GM19025 (cell line): Measurements from ENCODE around the gene LRRK1.

ENCODE experiments used
- ATAC-seq: cut with Tn5 transposase; IDR thresholded peaks from one replicate; pipeline ENCODE4 v1.9.1; 2021; ENCODE audit warnings: mild to moderate bottlenecking, low read depth, moderate library complexity; ENCODE audit not compliant: unreplicated experiment

Gene LRRK1

DNA sequence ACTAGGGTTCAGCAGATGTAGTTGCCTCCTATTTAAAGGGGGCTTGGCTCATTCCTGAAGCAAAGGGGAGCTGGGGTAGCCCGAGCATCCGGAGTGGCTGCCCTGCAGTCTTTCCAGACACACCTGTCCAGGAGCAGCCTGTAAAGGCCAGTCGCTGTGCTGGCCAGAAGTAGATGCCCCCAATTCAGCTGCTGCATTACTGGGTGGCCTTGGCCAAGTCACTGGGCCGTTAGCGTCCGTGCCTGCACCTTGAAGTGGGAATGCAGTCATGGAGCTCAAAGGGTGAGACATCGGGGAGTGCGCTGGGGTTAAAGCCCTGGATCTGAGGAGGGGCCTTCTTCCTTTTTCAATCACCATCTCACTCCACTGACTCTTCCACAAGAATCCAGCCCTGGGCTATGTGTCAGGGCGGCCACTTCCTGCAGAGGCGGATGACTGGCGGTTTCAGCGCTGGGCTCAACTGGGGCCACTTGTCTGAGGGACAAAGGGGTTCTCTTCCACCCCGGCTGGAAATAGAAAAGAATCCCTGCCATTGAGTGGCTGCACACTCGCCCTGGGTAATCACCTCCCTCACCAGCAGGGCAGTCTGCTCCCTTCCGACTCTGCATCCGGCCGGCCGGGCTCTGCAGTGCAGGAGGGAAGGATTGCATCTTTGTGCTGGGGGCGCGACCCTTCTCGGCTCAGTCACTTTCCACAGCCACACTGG is 27.7 kb upstream of the LRRK1 start:
- no peak for ATAC-seq

DNA sequence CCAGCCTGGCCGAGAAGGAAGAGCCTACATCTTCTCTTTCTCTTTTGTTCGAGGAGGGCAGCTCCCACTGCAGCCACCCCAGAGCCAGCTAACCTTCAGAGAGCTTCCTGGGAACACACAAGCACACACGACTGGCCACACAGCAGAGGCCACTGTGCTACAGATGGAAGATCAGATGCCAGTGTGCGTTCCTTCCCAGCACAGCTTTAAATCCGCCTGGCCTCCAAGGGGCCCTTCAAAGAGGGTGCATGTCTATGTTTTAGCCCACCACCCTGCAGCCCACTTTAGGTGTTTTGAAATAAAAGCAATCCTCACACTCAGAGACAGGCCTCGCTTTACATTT is 27.2 kb upstream of the LRRK1 start:
- ATAC-seq, result no peak

DNA sequence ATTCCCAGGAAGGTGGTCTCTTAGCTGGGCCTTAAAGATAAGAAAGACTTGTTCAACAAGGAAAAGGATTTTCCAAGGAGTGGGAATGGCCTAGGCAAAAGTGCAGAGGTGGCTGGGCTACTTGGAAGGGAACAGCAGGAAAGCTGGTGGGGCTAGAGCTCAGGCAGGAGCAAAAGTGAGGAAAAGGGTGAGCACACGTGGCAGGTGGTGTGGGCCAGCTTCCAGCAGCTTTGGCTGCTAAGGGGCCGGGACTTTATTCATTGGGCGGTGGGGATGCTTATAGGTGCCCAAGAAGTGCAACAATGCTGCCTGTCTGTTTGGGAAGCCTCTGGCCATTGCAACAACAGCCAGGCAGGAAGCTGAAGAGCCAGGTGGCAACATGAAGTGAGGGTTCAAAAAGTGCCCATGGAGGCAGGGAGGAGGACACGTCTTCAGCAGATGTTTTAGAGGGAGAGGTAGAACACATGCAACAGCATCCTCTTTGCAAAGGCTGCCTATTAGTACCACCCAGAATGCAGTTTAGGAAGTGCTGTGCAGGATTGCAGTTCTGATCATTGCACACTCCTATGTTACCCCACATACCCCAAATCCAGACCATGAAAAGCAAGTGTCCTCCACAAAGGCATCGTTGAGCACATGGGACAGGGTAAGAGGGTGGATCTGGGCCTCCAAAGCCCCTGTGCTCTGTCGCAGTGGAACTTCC is 25.7 kb upstream of the LRRK1 start:
- no peak for ATAC-seq

DNA sequence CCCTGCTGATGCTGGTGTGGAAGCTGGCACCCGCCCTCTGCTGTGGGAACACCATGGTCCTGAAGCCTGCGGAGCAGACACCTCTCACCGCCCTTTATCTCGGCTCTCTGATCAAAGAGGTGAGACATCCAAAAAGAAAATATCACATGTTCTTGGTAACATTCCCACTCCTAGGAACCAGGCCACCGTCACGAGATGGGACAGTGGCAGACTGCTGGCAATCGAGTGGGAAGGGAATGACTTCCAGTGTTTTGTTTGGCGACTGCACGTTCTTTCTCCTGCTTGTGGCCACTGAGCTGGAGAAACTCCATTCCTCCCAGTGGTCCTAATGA is 25.2 kb upstream of the LRRK1 start:
- ATAC-seq, result no peak

DNA sequence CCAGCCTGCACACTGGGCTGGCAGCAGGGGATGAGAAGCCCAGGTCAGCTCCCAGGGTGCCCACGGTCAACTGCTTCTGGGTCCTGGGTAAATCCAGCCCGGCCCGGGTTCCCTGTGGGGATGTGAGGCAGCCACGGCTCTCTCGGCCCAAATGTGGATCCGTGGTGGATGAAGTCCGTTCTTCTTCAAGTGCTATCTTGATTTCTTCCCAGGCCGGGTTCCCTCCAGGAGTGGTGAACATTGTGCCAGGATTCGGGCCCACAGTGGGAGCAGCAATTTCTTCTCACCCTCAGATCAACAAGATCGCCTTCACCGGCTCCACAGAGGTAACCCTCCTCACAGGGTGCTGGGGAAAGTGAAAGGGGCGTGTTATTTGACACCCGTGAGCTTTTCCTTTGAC is 23.4 kb upstream of the LRRK1 start:
- no peak for ATAC-seq

DNA sequence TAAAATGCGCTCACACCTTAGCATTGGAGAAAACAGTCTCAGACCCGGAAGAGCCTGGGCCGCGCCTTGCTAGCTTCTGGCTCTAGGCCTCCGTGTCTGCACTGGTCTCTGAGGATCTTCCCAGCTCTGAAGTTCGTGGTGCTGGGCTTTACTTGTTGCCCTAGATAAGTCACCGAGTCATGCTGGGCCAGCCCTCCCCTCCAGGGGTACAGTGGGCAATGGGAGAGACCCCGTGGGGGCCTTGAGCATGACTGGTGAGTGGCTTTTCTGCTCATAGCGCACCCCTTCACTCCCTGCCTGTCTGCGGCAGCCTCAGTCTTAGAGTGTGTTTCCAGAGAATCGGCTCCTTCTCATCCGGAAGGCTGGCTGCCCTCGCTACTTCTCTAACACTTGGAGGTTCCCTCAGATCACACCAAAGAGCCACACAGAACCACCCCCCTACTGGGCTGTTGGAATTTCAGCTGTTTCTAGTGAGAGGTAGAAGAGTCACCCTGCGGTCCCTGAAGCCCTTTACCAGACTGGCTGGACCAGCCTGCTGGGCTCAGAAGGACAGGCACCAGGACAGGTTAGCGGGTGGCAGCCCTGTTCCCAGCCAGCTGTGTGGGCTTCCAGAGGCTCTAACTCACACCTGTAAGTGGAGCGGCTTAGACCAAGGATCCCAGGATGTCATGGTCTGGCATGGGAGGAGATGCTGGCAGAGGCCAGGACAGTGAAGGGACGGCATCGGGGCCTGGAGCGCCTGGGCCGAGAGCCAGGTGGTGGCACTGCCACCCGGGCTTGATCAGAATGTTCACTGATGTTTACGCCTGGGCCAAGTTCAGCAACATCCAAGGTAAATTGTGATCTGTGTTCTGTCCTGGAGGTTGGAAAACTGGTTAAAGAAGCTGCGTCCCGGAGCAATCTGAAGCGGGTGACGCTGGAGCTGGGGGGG is 21.7 kb upstream of the LRRK1 start:
- ATAC-seq, result no peak

DNA sequence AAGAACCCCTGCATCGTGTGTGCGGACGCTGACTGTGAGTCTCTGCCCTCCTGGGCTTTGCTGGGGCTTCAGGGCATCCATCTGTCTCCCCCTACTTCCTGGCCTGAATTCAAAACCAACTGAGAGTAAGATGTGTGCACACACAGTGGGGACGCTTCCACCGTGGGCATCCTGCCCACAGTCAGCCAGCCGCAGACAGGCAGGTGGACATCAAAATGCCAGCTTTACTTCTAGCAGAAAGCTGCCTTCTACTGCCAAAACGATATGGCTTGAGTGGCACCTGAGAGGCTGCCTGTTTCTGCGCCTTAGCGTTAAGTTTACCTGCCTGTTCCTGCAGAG is 21.0 kb upstream of the LRRK1 start:
- ATAC-seq, result no peak

DNA sequence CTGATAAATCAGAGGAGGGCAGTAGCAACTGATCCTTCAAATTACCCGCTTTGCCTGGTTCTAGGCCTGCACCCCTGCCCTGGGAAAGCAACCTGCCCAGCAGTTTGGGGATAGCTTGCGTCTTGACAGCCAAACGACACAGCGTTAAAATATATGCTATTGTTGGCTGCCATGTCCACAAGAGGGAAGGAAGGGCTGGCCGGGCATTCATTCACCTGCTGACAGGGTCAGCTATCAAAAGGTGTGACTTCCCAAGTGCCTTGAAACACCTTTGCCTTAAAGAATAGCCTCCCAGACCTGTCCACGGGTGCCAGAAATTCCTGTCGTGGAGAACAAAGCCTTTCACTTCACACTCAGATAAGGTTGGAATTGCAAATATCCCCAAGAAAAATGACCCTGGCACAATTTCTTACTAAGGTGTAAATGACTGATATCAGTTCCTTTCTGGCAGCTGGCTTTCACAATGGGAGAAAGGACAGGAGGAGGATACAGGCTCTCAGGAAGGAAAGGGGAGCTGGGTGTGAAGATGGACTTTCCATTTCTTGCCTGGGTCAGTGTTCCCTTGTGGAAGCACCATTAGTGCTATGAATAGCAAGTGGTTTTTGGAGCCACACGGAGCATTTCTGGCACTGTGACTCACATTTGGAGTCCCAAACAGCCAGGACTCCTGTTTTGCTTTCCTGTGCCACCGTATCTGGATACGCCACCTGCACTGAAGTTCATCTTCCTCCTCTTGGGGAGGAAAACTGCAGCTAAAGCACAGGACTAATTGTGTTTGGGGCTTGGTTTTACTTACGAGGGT is 20.3 kb upstream of the LRRK1 start:
- no peak for ATAC-seq

DNA sequence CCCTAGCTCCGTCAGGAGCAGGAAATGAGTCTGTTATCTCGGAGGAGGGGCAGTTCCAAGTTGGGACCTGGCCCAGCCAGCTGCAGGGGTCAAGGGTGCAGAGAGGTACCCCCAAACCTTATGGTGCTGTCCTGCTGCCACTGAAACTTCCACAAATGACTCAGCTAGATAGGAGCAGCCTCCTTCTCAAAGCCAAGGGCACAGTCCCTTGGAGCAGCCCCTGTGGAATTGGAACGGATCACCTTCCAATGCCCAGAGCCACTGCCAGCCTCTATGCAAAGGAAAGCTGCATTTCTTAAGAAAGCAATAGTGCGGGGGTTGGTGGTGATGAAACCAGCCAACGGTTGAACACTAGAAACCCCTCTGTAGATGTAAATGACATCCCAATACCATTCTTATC is 19.6 kb upstream of the LRRK1 start:
- ATAC-seq, result no peak

DNA sequence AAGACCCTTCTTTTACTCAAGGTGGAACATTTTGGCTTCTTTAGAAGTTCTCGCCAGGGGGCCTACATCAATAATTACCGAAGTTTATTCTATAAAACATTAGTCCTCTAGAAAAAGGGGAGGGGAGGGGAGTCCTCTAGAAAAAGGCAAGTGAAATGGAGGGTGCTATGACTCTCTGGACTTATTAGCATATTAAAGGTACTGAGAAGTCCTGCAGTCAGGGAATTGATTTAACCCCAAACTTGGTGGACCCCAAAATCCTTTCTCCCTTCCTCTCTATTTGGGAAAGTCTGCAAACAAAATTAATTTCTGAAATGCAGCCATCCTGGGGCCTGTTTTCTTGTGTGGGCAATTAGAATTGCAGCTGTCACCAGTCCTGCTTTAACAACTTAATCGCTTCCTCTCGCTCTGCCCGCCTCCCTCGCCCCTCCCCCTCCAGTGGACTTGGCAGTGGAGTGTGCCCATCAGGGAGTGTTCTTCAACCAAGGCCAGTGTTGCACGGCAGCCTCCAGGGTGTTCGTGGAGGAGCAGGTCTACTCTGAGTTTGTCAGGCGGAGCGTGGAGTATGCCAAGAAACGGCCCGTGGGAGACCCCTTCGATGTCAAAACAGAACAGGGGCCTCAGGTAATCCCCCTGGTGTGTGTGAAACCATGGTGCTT is 18.9 kb upstream of the LRRK1 start:
- no peak for ATAC-seq

DNA sequence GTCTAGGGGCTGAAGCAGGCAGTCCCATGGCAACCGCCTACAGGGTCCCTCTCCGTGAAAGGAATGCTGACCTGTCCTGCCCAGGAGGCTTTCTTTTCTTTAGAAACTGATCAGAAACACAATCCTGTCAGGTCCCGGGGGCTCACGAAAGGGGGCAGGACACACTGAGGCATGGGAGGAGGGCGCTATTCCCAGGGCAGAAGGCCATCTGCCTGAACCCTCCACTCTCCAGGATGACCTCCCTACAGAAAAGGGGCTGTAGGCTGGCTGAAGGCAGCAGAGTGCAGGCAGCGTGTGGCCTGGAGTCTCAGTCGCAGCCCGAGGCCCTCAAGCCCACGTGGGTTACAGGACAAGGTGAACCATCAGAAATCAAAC is 18.4 kb upstream of the LRRK1 start:
- no peak for ATAC-seq

DNA sequence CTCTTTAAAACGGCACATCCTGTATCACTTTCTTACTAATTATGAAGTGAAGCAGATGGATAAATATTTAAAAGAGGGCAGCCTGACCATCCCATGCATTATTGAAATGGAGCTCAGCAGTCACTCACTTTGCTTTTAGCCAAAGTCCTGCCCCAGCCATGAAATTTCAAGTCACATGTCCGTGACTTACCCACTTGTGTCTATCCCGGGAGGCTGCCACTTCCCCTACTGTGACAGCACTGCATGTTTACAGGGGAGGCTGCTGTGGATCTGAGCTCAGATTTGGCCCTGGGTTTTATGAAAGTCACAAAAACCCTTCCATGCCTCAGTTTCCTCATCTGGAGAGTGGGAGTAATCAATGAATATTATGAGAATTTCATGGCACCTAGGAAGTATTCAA is 17.9 kb upstream of the LRRK1 start:
- no peak for ATAC-seq

DNA sequence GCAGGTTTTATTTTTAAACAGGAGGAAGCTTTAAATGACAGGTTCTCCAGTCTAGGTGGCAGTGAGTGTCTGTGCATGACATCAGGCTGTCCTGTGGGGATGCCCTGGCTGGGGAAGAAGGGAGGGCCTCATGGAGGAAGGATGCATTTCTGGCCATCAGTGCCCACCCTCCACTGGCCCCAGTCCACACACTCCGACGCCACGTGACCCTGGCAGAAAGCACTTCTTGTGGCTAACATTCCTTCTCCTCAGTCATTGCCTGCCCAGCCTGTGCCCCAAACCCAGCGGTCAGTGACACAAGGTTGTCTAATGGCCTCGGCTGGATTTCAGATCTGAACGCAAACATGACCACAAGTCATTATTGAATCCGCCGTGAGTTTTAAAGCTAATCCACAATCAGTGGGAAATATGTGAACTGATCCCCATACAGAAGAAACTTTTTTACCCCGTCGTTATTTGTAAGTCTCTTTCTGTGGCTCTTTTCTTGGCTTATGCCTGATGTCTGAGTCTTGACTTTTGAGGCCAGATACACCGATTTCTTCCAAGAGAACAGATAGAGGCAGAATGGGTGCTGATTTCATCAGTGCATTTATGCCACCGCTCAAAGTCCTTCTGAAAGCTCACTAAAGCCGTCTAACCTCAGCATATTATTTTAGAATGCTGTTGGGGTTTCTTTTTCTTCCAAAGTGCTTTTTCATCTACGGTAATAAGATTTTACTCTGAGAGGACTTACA is 17.3 kb upstream of the LRRK1 start:
- ATAC-seq, result no peak

DNA sequence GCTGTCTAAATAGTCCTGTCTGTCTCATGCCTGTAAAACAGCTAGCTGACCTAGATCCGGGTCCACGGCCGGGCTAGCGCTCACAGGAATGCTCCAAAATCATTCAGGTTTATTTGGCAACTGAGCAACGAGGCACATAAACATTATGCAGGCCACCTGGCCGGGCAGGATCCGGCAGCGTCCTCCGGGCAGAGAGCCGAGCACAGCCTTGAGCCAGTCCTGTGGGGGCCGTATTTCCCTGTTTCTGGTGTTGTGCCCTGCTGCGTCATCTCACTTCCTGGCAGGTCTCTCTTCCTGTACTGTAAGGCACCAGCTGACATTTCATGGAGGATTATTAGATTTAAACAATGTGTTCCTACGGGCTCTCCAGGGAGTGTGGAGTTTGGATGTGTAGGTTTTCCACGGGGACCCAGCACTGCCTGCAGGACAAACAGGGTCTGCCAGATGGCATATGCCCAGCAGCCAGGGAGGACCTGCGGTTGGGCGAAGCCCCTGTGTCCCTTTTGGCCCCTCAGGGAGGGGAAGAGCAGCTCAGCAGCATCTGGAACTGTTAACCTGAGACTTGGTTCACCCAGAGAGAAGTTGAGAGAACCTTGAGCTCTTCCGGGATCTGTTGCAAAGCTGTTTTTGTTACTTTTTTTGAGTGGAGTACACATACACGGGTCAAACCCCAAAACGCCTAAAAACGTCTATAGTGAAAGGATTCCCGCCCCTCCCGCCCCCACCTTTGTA is 16.6 kb upstream of the LRRK1 start:
- ATAC-seq, result no peak

DNA sequence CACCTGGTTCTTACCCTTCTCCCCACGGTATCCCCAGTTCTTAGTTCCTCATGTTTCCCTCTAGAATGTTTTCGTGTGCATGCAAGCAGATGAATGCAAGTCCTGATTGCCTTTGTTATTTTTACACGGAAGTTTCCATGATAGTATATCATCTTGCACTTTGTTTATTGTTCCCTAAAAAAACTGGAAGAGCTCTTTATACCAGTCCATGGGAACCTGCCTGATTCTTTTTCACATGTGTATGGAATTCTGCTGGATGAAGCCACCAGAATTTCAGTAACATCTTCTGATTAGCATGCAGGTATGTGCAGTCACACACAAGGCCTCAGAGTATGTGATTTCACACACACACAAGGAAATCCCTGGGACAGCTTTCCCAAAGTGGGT is 16.0 kb upstream of the LRRK1 start:
- ATAC-seq, result no peak

DNA sequence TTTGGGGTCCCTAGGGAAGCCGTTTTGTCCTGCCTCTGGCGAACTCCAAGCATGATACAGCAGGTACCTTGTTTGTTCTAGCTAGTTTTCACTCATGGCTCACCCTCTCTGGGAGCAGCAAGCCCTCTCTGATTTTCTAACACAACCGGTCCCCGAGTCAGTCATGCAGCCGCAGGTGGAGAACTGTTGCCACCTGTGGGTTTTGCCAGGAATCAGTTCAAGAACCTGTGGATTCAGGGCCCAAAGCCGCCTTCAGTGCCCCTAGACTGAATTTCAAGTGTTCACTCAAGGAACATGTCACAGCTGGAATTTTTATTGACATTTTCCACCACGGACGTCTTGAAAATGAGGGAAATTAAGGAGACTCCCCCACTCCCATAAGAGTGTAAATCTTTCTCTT is 13.3 kb upstream of the LRRK1 start:
- no peak for ATAC-seq

DNA sequence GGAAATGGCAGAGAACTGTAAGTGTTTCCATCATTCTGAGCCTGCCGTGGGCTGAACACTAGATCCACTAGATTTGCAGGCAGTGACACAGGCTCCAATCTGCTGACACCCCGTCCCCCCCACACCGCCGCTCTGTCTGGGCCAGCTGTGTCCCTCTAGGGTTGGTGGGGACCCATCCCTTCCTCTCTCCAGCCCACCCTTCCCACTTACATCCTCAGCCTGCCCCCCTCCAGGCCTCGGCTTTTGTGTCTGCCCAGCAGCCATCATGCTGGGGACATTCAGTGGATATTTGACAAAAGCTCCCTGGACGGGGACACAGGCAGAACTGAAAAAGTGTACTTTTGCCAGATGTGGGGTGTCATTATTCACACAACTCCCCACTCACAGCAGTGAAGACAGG is 10.7 kb upstream of the LRRK1 start:
- ATAC-seq, result no peak

DNA sequence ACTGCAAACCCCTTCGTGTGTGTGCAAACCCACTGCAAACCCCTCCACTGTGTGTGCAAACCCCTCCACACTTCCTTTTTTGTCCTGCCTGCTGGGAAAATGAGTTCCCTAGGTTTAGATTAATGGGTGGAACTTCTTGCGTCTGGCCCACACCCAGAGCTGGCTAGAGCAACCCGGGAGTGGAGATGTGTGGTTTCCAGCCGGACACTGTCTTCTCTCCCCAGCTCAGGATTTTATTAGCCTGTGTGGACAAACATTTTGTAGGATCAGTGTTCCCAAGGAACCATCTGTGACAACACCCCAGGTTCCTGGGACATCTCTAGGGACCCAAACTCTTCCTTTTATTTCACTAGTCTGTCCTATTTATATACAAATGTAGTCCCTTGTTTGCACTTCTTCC is 9.6 kb upstream of the LRRK1 start:
- no peak for ATAC-seq
